ENCODE measurements around the gene NOS1AP. TPM values are rescaled to one million over a fixed set of nuclear protein-coding genes. Genes with fewer than 3 reads are reported as not detected.

NOS1AP gene
- total RNA-seq, 1 experiment from 2014 or later: 9.9 TPM

GRCh38 chr1:162299018-162299417, 229.5 kb downstream of the NOS1AP start:
- CTCF ChIA-PET: interaction anchor here (0.7 kb wide), 1 partner anchor 330 kb away, joined by 3 read pairs; no protein-coding TSS in a partner anchor
- Mint-ChIP-seq H3K4me3 (ENCODE audit: low read depth, unreplicated experiment) (no peak overlapping the region), H3K27ac (ENCODE audit: unreplicated experiment) (no peak overlapping the region), H3K9me3 (ENCODE audit: low read depth, unreplicated experiment) (peaks cover 4% of the 10 kb centered on the region), H3K36me3 (ENCODE audit: insufficient read depth, unreplicated experiment) (no peaks in the 10 kb centered on the region), H3K27me3 (ENCODE audit: unreplicated experiment) (no peaks in the 10 kb centered on the region), H3K4me1 (ENCODE audit: low read depth, unreplicated experiment) (peaks cover 16% of the 10 kb centered on the region)
- no peak for TF ChIP-seq CTCF (IDR thresholded peaks at IDR 0.05; ENCODE audit: unreplicated experiment)
- no TSS peak for BruUV-seq (replicated peaks)
- DNase-seq: no peak
- intact Hi-C loops (cut with micrococcal nuclease; ENCODE audit: unreplicated experiment): no loop called here

GRCh38 chr1:162300057-162300917, 230.8 kb downstream of the NOS1AP start:
- intact Hi-C loops (cut with micrococcal nuclease; ENCODE audit: unreplicated experiment): no loop called here
- Mint-ChIP-seq H3K27ac (ENCODE audit: unreplicated experiment) (no peak overlapping the region), H3K9me3 (ENCODE audit: low read depth, unreplicated experiment) (peaks cover 4% of the 10 kb centered on the region), H3K27me3 (ENCODE audit: unreplicated experiment) (no peaks in the 10 kb centered on the region), H3K4me3 (ENCODE audit: low read depth, unreplicated experiment) (no peak overlapping the region), H3K4me1 (ENCODE audit: low read depth, unreplicated experiment) (peaks cover 29% of the 10 kb centered on the region), H3K36me3 (ENCODE audit: insufficient read depth, unreplicated experiment) (no peaks in the 10 kb centered on the region)
- no peak for DNase-seq
- no peak for TF ChIP-seq CTCF (IDR thresholded peaks at IDR 0.05; ENCODE audit: unreplicated experiment)
- CTCF ChIA-PET: interaction anchor here (0.9 kb wide), 1 partner anchor 87 kb away, joined by 3 read pairs; no protein-coding TSS in a partner anchor
- no TSS peak for BruUV-seq (replicated peaks)

- CTCF ChIA-PET: no interaction called here
- no TSS peak for BruUV-seq (replicated peaks)
- no peak for DNase-seq
- Mint-ChIP-seq H3K4me3 (ENCODE audit: low read depth, unreplicated experiment) (no peak overlapping the region), H3K9me3 (ENCODE audit: low read depth, unreplicated experiment) (peaks cover 4% of the 10 kb centered on the region), H3K36me3 (ENCODE audit: insufficient read depth, unreplicated experiment) (no peaks in the 10 kb centered on the region), H3K27ac (ENCODE audit: unreplicated experiment) (no peak overlapping the region), H3K27me3 (ENCODE audit: unreplicated experiment) (no peaks in the 10 kb centered on the region), H3K4me1 (ENCODE audit: low read depth, unreplicated experiment) (peaks cover 40% of the 10 kb centered on the region)
- intact Hi-C loops (cut with micrococcal nuclease; ENCODE audit: unreplicated experiment): no loop called here
- no peak for TF ChIP-seq CTCF (IDR thresholded peaks at IDR 0.05; ENCODE audit: unreplicated experiment)
Measured at GRCh38 chr1:162301696-162302095, 232.2 kb downstream of the NOS1AP start.

GRCh38 chr1:162302306-162303003, 233.0 kb downstream of the NOS1AP start:
- Mint-ChIP-seq H3K4me3 (ENCODE audit: low read depth, unreplicated experiment) (no peak overlapping the region), H3K27me3 (ENCODE audit: unreplicated experiment) (no peaks in the 10 kb centered on the region), H3K9me3 (ENCODE audit: low read depth, unreplicated experiment) (peaks cover 4% of the 10 kb centered on the region), H3K4me1 (ENCODE audit: low read depth, unreplicated experiment) (peaks cover 40% of the 10 kb centered on the region), H3K36me3 (ENCODE audit: insufficient read depth, unreplicated experiment) (no peaks in the 10 kb centered on the region), H3K27ac (ENCODE audit: unreplicated experiment) (peak overlapping the region; percentile 18)
- intact Hi-C loops (cut with micrococcal nuclease; ENCODE audit: unreplicated experiment): no loop called here
- no TSS peak for BruUV-seq (replicated peaks)
- no peak for DNase-seq
- no peak for TF ChIP-seq CTCF (IDR thresholded peaks at IDR 0.05; ENCODE audit: unreplicated experiment)
- CTCF ChIA-PET: no interaction called here

Data from Calu3 (cell line).